GM18520 (cell line): ENCODE results near the gene SPOCD1.

Experiments
- ATAC-seq: cut with Tn5 transposase; IDR thresholded peaks from one replicate; pipeline ENCODE4 v1.9.1; 2021; ENCODE audit not compliant: unreplicated experiment

Gene SPOCD1

DNA sequence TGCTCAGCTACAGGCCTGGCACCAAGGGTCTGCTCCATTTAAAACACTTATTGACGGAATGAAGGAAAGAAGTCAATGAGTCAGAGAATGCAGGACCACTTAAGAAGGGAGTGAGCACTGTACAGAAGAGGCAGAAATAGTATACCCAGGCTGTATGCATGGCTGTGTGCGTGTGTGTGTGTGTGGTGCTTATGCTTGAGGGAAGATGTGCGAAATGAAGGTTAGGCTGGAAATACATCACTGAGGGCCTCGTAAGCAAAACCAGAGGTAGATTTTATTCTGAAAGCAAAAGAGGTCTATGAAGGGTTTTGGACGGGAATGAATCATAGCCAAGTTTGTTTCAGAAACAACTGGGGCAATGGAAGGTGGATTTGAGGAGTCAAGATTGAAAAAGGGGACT, 42.0 kb downstream of the SPOCD1 start:
- no peak for ATAC-seq

- ATAC-seq, result no peak
Measured at GRCh38 chr1:31772669-31773248, 43.1 kb downstream of the SPOCD1 start.

GRCh38 chr1:31771891-31772668, 43.7 kb downstream of the SPOCD1 start:
- ATAC-seq, result no peak

DNA sequence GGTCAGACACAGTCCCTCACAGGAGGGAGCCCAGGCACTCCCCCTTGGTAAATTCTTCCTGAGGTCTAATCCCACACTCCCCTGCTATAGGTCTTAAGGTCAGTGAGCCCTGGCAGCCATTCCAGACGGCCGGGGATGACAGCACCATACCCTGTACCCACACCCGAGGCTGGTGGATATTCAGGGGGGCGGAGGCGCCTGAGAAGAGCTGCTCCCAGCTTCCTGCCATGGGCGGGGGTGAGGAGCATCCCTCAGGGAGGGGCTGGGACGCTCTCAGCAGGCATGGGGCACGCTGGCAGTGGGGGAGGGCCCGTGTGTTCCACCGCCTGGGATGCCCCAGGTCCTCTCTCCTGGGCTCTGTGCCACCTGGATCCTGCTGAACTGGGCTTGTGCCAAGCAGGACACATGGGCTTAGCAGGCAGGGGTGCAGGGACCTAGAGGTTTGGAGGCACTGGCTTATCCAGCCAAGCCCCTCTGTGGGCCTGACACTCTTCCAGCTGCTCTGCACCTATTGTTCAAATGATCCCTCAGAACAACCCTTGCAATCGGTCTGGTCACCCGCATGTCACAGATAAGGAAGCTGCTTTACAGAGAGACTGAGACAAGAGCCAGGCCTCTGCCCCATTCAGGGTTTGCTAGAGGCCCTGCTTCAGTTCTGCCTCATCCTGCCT, 46.0 kb downstream of the SPOCD1 start:
- ATAC-seq, result no peak

GRCh38 chr1:31768939-31769704, 46.7 kb downstream of the SPOCD1 start:
- no peak for ATAC-seq

- ATAC-seq, result no peak
Measured at GRCh38 chr1:31768407-31768907, 47.4 kb downstream of the SPOCD1 start.

DNA sequence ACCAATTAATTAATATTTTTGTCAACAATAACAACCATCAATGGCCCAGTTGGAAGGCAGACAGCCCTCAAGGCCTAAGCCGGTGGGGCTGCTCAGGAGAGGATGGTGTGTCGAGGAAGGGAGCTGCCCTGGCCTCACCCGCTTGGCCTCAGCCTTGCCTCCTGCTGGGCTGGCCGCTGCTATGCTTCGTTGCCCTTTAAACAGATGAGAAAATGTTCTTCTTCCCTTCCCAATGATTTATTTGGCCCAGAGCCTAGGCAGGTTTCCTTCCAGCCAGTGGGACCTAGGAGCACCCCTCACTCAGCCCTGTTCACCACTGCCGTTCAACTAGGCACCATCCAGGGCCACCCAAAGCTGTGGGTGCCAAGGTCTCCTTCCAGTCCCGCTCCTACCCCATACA, 48.6 kb downstream of the SPOCD1 start:
- no peak for ATAC-seq

- no peak for ATAC-seq
Measured at GRCh38 chr1:31765516-31765915, 50.3 kb downstream of the SPOCD1 start.

DNA sequence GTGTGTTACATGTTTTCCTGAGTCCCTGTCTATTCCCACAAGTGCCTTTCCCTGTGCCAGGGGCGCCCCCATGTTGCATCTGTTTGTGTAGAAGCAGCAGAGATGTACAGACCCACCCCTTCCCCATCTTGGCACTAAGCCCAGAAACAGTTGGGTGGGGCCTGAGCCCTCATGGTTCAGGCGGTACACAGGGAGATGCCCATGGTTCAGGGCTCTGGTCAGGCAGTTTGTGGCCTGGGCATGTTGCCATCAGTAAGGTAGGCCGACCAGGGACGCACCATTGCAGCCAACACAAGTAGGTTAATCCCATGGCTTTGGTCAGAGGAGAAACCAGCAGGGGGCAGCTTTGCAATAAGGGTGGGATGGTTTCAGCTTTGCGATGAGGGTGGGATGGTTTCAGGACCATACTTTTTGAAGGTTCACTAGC, 50.8 kb downstream of the SPOCD1 start:
- no peak for ATAC-seq

DNA sequence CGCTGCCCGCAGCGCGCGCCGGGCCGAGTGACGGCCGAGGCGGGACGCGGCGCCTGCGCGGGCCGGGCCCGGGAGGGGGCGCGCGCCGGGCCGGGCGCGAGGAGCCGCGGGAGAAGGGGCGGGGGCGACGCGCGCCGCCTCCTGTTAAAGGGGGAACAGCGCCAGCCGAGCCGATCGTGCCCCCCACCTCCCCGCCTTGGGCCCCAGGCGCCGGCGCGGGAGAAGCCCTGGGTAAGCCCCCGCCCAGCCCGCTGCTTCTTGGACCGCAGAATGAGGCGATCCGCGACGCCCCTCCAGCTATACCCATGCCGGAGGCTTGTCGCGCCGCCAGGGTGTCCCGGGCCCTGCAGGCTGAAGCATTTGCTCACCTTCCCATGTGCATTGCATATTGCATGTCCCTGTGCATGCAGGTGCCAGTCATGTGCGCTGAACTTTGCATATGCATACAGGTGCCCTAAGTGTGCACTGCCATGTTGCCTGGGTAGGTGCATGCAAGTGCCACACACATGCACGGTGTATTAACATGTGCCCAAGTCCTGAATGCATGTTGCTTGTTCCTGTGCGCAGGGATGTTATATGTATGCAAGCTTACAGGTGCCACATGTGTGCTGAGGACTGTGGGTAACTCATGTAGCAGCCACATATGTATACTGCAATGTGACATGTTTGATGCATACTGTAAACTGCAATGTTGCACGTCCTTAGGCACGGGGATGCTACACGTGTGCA, 51.3 kb downstream of the SPOCD1 start, which contains the start of gene ADGRB2:
ADGRB2 (minus strand) TSS at position 29 of the 729 bp plus-strand sequence. CDS start 7,119 bp downstream, outside the sequence.
- ATAC-seq, result no peak

- no peak for ATAC-seq
Measured at GRCh38 chr1:31763671-31764311, 52.0 kb downstream of the SPOCD1 start.

GRCh38 chr1:31762726-31763670, 52.8 kb downstream of the SPOCD1 start:
- no peak for ATAC-seq

GRCh38 chr1:31762323-31762722, 53.5 kb downstream of the SPOCD1 start:
- ATAC-seq, result no peak

- no peak for ATAC-seq
Measured at GRCh38 chr1:31761883-31762282, 53.9 kb downstream of the SPOCD1 start.

DNA sequence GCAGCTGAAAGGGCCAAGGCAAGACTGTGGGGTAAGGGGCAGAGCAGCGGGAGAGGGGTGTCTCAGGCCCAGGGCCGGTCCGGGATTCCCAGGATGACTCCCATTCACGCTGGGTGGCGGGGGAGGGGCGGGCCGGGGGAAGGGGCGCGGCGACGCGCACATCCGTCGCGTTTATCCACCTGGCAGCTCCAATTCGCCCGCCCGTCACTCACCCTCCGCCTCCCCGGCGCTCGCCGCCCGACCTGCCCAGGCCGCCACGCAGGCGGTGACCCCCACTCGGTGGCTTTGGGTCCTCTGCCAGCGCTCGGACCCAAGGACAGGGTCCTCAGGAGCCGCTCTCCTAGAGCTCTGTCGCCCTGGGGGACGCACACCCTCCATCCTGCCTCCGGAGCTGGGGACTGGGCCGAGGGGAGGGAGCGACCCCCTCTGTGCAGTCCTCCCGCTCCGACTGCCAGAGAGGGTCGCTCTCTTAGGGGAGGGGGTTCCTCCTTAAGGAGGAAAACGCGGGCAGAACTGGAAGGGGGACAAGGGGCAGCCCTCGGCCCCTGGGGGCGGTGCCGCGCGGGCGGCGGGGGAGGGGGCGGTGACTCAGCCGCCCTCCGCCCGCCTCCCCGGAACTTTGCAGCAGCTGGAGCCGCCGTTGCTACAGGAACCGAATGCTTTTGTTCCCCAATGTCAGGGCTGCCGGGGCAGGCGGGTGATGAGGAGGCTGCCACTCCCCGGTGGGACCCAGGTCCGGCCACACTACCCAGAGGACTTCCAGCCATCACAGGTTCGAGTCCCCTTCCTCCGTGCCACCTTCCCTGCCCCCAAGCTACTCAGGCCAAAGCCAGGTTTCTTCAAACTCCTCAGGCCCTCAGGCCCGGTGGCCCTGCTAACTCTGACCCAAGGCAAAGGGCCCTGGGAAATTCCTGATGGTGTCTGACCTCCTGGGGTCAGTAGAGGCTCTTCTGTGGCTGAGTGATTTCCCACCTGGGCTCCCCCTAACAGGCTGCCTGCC, 55.1 kb downstream of the SPOCD1 start:
- ATAC-seq, result no peak

DNA sequence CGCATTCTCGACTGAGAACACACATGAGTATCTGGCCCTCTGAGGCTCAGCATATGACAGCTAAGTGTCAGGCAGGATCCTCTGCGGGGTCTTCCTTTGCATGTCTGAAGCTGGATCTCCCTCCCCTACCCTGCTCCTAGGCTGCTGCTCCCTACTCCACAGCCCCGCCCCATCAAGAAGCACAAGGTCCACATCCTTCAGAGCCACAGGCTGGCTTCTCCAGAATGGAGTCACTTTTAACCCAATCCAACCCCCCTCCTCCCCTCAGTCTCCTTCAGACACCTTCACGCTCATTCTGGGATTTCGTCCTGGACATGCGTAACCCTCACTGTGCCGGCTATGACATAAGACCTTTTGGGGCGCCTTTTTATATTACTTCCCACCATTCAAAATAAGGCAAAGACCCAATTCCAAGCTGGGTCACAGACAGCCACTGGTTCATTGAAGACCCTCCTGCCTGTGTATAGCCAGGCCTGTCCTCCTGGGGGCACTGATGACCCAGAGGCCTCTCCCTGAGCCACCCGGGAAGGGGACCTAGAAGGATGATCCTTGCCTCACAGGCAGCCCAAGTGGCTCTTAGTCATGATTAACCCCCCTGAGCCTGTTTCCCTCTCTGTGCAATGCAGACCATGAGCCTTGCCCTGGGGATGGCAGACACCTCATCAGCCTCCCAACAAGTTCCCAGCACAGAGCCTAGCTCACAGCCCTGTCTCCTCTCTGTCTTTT, 56.4 kb downstream of the SPOCD1 start:
- ATAC-seq, result no peak

DNA sequence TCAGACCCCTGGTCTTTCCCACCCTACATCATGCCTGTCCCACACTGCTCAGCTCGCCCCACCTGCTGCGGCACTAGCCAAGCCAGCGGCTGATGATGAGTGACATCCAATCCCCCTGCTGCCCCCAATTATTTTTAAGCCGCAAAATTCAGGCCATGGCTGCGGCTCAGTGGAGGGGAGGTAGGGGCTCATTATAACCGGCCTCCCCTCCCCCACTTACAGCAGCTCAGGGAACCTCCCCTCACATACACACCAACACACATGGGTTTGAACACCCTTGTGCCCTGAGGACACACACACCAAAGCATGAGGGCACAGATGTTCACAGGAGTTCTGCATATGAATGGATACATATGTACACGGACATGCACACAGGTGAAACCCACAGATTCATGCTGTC, 57.0 kb downstream of the SPOCD1 start:
- ATAC-seq, result no peak
